Activated CD4-positive, CD25-positive, alpha-beta regulatory T cell treated with anti-CD3 and anti-CD28 coated beads, Interleukin-2, amount 50 U/mL, for 24 hours (primary cell): Measurements from ENCODE around the gene INTS6.
A peak's percentile ranks its signal among the peaks of the same experiment; 100 is the strongest.

Experiments
- ATAC-seq, 2 donors: fragments of 150-1000 bp; cut with Tn5 transposase; one replicate each; pipeline ENCODE4 v1.10.0; 2021; ENCODE audit warnings: mild to moderate bottlenecking in 1 of 2, moderate library complexity in 1 of 2

INTS6 gene

GRCh38 chr13:51452361-51453206, at the start of gene INTS6:
Gene INTS6, minus strand, starts transcription at chr13:51453036. Its CDS starts 511 bp downstream, at chr13:51452525.
- peak; percentile 82 to 86 for ATAC-seq

- ATAC-seq, result peak; percentile 86 to 88
Observed at GRCh38 chr13:51502153-51502651, 49.4 kb upstream of the INTS6 start.

- no peak for ATAC-seq
Observed at GRCh38 chr13:51501592-51502152, 48.8 kb upstream of the INTS6 start.

GRCh38 chr13:51501096-51501495, 48.3 kb upstream of the INTS6 start:
- no peak for ATAC-seq

GRCh38 chr13:51500687-51501086, 47.9 kb upstream of the INTS6 start:
- no peak for ATAC-seq

- ATAC-seq, result no peak
Observed at GRCh38 chr13:51499841-51500240, 47.0 kb upstream of the INTS6 start.

GRCh38 chr13:51495316-51495715, 42.5 kb upstream of the INTS6 start:
- no peak for ATAC-seq

- no peak for ATAC-seq
Observed at GRCh38 chr13:51494156-51494555, 41.3 kb upstream of the INTS6 start.

GRCh38 chr13:51488212-51488611, 35.4 kb upstream of the INTS6 start:
- ATAC-seq, result no peak

GRCh38 chr13:51481656-51482055, 28.8 kb upstream of the INTS6 start:
- ATAC-seq, result no peak

- ATAC-seq, result peak; percentile 74 to 77
Observed at GRCh38 chr13:51479199-51479523, 26.3 kb upstream of the INTS6 start.

GRCh38 chr13:51478418-51479198, 25.8 kb upstream of the INTS6 start:
- ATAC-seq, result peak in 1 of 2 donors; percentile 25

GRCh38 chr13:51477653-51478324, 25.0 kb upstream of the INTS6 start:
- ATAC-seq, result no peak

GRCh38 chr13:51477149-51477548, 24.3 kb upstream of the INTS6 start:
- no peak for ATAC-seq

- no peak for ATAC-seq
Observed at GRCh38 chr13:51475727-51476501, 23.1 kb upstream of the INTS6 start.

GRCh38 chr13:51469790-51470189, 17.0 kb upstream of the INTS6 start:
- ATAC-seq, result no peak

- no peak for ATAC-seq
Observed at GRCh38 chr13:51467730-51468129, 14.9 kb upstream of the INTS6 start.

- no peak for ATAC-seq
Observed at GRCh38 chr13:51465124-51465523, 12.3 kb upstream of the INTS6 start.

GRCh38 chr13:51457086-51457815, 4.4 kb upstream of the INTS6 start:
- ATAC-seq, result no peak

GRCh38 chr13:51456510-51456909, 3.7 kb upstream of the INTS6 start:
- ATAC-seq, result no peak

- no peak for ATAC-seq
Observed at GRCh38 chr13:51455532-51455931, 2.7 kb upstream of the INTS6 start.
